Measurements from ENCODE around the gene ZNF22. TPM values are rescaled to one million over a fixed set of nuclear protein-coding genes. Genes with fewer than 3 reads are reported as not detected.

ZNF22 gene
- polyA plus RNA-seq, 1 donor (not counting 4 experiments of a cell fraction or from before 2014, with no cell fraction given) = 9.4 TPM

DNA sequence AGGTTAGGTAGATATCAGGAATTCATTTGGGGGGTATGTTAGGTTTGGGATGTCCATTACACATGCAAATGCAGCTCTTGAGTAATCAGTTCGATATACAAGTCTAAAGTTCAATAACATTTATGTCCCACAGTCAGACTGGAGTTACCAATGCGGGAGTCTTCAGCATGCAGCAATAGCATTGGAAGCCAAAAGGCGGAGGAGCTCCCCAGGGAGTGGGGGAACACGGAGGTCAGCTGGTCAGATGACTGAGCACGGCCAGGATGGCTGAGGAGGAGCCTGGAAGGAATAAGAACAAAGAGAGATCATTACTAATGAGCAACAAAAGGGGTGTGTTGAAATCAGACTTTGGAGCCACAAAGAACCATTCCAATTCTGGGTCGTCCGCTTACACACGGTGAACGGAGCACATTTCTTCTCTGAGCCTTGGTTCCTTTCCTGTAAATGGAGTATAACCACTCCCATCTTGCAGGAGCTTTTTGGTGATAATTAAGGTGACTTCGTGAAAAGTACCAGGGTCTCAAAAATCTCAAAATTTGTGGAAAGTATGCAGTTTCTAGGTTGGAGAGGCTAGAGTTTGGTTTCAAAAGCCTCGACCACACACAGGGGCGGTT, 478 bp upstream of the ZNF22 start:
- Histone ChIP-seq H3K9me3 (ENCODE audit: control insufficient read depth, low read depth, low read length) (no peaks in the 10 kb centered on the region), H3K36me3 (ENCODE audit: control insufficient read depth in 2 of 2, extremely low read depth in 1 of 2, insufficient read depth in 2 of 2, low read length in 2 of 2) (peaks cover 4 to 12% of the 10 kb centered on the region in 2 experiments), H3K27me3 (ENCODE audit: control insufficient read depth, extremely low read depth, insufficient read depth, low read length) (peaks cover 4% of the 10 kb centered on the region), H4K20me1 (ENCODE audit: control insufficient read depth, extremely low read depth, insufficient read depth, low read length) (no peaks in the 10 kb centered on the region), H2AFZ (ENCODE audit: control insufficient read depth, low read length) (peak overlapping the region; percentile 86), H3K79me2 (ENCODE audit: control insufficient read depth, insufficient read depth, low read length) (no peaks in the 10 kb centered on the region), H3K9ac (ENCODE audit: control insufficient read depth, extremely low read depth, insufficient read depth, low read length) (peak overlapping the region; percentile 72), H3K27ac (ENCODE audit: control insufficient read depth, insufficient read depth, low read length) (no peak overlapping the region), H3K4me2 (ENCODE audit: control insufficient read depth, extremely low read depth, insufficient read depth, low read depth, low read length) (peak overlapping the region; percentile 90), H3K9me1 (ENCODE audit: control insufficient read depth, extremely low read depth, insufficient read depth, low read length) (no peaks in the 10 kb centered on the region), H3K4me1 (ENCODE audit: control insufficient read depth, extremely low read depth, insufficient read depth, low read length) (peaks cover 8% of the 10 kb centered on the region), H3K4me3 (ENCODE audit: control insufficient read depth in 2 of 3, extremely low read depth in 1 of 3, insufficient read depth in 2 of 3, low read depth in 1 of 3, low read length in 3 of 3) (peak overlapping the region; percentile 30 to 71 (median 46))
- dilution Hi-C loops (cut with MboI; ENCODE audit: extremely low pct_ligation_motif_present, low sequenced_read_pairs) = loop anchor here (25.0 kb wide), 1 partner anchor 237 kb away; no protein-coding TSS in a partner anchor
- FAIRE-seq = no peak
- DNase-seq (ENCODE audit: low read depth, low spot score) = no peak
- TF ChIP-seq, protein P1, sequence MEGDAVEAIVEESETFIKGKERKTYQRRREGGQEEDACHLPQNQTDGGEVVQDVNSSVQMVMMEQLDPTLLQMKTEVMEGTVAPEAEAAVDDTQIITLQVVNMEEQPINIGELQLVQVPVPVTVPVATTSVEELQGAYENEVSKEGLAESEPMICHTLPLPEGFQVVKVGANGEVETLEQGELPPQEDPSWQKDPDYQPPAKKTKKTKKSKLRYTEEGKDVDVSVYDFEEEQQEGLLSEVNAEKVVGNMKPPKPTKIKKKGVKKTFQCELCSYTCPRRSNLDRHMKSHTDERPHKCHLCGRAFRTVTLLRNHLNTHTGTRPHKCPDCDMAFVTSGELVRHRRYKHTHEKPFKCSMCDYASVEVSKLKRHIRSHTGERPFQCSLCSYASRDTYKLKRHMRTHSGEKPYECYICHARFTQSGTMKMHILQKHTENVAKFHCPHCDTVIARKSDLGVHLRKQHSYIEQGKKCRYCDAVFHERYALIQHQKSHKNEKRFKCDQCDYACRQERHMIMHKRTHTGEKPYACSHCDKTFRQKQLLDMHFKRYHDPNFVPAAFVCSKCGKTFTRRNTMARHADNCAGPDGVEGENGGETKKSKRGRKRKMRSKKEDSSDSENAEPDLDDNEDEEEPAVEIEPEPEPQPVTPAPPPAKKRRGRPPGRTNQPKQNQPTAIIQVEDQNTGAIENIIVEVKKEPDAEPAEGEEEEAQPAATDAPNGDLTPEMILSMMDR (optimal IDR thresholded peaks at IDR 0.05 in 1 of 3, IDR thresholded peaks at IDR 0.05 in 1 of 3, conservative IDR thresholded peaks at IDR 0.05 in 1 of 3; ENCODE audit: extremely low read depth in 1 of 3, insufficient read depth in 2 of 3, low read length in 3 of 3) = no peak
- no peak for TF ChIP-seq EZH2 (IDR thresholded peaks at IDR 0.05; ENCODE audit: low read length)

- FAIRE-seq = peak; percentile 80
- Histone ChIP-seq H3K9ac (ENCODE audit: control insufficient read depth, extremely low read depth, insufficient read depth, low read length) (peak overlapping the region; percentile 72), H3K27ac (ENCODE audit: control insufficient read depth, insufficient read depth, low read length) (peak overlapping the region; percentile 64), H3K27me3 (ENCODE audit: control insufficient read depth, extremely low read depth, insufficient read depth, low read length) (peaks cover 4% of the 10 kb centered on the region), H3K4me2 (ENCODE audit: control insufficient read depth, extremely low read depth, insufficient read depth, low read depth, low read length) (peak overlapping the region; percentile 90), H3K4me1 (ENCODE audit: control insufficient read depth, extremely low read depth, insufficient read depth, low read length) (peaks cover 8% of the 10 kb centered on the region), H4K20me1 (ENCODE audit: control insufficient read depth, extremely low read depth, insufficient read depth, low read length) (no peaks in the 10 kb centered on the region), H3K36me3 (ENCODE audit: control insufficient read depth in 2 of 2, extremely low read depth in 1 of 2, insufficient read depth in 2 of 2, low read length in 2 of 2) (peaks cover 4 to 12% of the 10 kb centered on the region in 2 experiments), H3K9me3 (ENCODE audit: control insufficient read depth, low read depth, low read length) (no peaks in the 10 kb centered on the region), H3K4me3 (ENCODE audit: control insufficient read depth in 2 of 3, extremely low read depth in 1 of 3, insufficient read depth in 2 of 3, low read depth in 1 of 3, low read length in 3 of 3) (peak overlapping the region; percentile 46 to 71 (median 63)), H2AFZ (ENCODE audit: control insufficient read depth, low read length) (peak overlapping the region; percentile 81), H3K79me2 (ENCODE audit: control insufficient read depth, insufficient read depth, low read length) (no peaks in the 10 kb centered on the region), H3K9me1 (ENCODE audit: control insufficient read depth, extremely low read depth, insufficient read depth, low read length) (no peaks in the 10 kb centered on the region)
- DNase-seq (ENCODE audit: low read depth, low spot score) = no peak
- TF ChIP-seq, protein P1 (optimal IDR thresholded peaks at IDR 0.05 in 1 of 3, IDR thresholded peaks at IDR 0.05 in 1 of 3, conservative IDR thresholded peaks at IDR 0.05 in 1 of 3; ENCODE audit: extremely low read depth in 1 of 3, insufficient read depth in 2 of 3, low read length in 3 of 3) = peak in 2 of 3 experiments; percentile 18 to 23
- no peak for TF ChIP-seq EZH2 (IDR thresholded peaks at IDR 0.05; ENCODE audit: low read length)
- dilution Hi-C loops (cut with MboI; ENCODE audit: extremely low pct_ligation_motif_present, low sequenced_read_pairs) = loop anchor here (25.0 kb wide), 1 partner anchor 236 kb away; no protein-coding TSS in a partner anchor
Observed at GRCh38 chr10:45001381-45002148, 842 bp downstream of the ZNF22 start.
